GM12874 (cell line): ENCODE results near the gene VPS35L.

Source experiments
- TF ChIP-seq, protein P1 (sequence below): IDR thresholded peaks from 2 replicates; pipeline ENCODE4 v1.5.1; 2011; ENCODE audit warnings: low read depth, mild to moderate bottlenecking, control low read depth, low read length, moderate library complexity; ENCODE audit not compliant: insufficient read depth

Gene VPS35L

DNA sequence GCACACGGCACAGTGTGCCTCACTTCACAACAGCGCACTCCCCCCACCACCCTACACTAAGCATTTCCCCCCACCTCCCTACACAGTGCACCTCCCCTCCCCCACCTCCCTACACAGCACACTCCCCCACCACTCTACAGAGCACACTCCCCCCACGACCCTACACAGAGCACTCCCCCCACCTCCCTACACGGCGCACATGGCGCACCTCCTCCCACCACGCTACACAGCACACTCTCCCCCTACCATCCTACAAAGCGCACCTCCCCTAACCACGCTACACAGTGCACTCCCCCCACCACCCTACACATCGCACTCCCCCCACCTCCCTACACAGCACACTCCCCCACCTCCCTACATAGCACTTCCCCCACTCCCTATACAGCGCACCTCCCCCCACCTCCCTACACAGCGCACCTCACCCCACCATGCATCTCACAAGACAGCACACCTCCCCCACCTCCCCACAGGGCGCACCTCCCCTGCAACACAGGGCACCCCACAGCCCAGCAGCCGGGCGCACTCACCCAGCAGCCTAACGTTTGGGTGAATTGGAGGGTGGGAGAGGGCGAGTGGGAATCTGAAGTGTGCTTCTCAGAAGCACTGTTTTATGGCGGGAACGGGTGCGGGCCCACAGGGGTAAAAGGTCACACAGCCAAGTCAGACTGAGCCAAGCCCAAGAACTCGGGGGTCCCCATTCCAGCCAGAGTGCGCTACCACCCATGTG lies 152.2 kb downstream of the VPS35L start:
- TF ChIP-seq, protein P1, sequence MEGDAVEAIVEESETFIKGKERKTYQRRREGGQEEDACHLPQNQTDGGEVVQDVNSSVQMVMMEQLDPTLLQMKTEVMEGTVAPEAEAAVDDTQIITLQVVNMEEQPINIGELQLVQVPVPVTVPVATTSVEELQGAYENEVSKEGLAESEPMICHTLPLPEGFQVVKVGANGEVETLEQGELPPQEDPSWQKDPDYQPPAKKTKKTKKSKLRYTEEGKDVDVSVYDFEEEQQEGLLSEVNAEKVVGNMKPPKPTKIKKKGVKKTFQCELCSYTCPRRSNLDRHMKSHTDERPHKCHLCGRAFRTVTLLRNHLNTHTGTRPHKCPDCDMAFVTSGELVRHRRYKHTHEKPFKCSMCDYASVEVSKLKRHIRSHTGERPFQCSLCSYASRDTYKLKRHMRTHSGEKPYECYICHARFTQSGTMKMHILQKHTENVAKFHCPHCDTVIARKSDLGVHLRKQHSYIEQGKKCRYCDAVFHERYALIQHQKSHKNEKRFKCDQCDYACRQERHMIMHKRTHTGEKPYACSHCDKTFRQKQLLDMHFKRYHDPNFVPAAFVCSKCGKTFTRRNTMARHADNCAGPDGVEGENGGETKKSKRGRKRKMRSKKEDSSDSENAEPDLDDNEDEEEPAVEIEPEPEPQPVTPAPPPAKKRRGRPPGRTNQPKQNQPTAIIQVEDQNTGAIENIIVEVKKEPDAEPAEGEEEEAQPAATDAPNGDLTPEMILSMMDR = no peak

DNA sequence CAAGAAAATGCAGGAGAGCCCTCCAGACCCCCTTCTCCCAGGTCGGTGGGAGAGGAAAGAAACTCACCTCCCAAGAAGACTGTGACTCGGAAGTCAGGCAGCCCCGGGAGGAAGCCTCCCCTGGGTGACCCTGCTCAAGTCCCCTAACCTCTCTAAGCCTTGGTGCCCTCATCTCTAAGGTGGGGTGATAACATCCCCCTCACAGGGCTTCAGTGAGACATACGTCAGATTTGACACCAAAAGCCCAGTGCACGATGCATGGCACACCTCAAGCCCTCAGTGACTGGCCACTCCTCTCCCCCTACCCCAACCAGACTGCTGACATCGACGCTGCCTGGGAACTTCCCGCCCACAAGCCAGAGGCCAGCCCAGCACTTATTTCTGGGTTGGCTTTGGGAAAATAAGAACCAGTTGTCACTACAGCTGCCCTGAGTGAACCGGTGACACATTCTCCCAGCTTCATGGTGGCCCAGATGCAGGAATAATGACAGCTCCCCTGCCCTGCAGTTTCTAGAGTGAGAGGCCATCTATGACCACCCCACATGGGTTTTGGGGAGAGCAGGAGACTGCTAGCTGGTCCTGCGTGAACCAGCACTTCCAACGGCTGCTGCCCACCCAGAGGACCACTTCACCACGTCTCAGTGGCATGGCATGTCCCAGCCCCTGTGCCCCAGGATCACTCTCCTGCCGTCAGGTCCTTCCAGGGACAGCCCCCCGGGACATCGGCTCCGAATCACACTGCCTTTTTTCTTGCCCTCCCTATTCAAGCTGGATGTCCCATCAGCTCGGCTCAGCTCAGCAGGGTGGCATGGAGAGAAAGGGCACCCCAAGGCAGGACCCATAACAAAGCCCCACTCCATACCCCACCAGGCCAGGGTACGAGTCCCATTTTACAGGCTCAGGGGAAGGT lies 153.0 kb downstream of the VPS35L start:
- TF ChIP-seq, protein P1 = no peak

DNA sequence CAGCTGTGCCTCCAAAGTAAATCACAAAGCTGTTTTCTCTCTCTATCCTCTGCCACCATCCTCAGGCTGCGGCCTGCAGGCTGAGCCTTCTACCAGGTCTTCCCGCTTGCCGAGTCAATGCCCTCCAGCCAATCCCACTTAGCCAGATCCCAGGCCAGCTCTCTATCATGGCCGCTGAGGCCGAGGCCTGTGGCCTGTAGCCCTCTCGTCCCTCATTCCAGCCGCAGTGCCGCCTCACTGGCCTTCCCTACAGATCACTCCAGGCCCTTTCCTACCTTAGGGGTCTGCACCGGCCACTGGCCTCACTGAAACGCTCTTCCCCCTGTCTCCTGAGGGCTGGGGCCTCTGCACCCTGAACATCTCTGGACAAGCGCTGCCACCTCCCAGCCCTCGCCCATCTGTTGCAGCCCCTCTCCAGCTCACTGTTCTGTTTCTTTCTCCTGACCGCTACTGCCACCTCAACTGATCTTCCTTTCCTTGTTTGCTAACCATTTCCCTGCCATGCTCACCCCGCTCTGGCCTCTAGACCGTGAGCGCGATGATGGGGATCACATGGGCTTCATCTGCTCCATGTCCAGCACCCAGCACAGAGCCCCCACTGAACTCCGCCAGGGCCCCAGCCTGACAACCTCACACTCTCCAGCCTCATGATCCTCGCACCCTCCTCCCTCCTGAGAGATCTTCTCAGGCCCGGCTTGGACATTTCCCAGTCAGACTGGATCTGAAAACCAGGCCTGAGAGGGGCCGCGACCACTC lies 154.1 kb downstream of the VPS35L start:
- TF ChIP-seq, protein P1 = no peak

DNA sequence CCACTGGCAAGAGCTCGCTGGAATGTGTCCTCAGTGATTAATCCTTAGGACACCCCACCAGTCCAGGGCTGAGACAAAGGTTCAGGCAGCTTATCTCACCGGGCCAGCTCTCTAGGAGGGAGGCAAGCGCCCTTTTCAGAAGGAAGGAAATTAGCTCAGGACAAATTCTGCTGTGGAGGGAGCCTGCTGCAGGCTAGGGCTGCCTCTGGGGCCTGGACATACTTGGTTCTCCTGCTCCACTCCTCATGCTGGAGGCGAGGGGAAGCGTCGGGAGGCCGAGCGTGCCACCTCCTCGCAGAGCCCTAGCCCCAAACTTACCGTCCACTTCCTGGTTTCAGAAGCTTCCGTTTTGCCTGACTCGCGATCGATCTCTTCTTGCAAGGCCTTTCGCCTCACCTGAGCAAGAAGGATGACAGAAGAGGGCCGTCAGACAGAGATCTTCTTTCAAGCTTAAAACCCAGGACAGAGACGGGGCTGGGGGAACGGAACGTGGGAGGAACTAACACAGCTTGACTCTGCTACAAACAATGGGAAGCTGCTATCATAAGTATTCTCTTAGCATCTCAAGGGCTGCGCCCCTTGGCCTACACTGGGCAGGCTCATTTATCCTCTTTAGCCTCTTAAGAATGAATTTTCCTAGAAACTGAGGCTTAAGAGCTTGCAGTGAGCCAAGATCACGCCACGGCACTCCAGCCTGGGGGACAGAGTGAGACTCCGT lies 154.8 kb downstream of the VPS35L start:
- TF ChIP-seq, protein P1 = no peak

DNA sequence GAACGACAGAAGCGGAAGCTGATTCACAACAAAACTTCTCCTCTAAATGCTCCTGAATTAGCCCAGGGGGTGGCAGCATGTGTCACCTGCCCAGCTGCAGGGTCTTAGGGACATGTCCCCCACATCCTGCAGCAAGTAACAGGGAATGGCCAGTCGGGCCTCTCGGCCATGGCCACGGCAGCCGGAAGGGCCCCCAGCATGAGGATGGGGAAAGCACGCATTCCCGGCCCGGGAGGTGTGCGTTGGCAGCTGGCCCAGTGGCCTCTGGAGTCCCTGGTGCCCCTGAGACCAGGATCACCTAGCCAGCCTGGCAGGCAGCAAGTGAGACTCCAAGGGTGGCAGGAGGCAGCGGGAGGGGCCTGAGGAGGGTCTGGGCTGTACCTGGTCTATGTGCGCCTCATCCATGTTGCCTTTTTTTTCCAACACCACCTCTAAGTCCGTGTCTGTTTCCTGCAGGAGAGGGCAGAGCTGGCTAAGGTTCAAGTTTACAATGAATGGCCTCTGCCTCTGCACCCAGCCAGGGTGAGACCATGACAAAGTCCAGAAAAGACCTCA lies 155.6 kb downstream of the VPS35L start:
- TF ChIP-seq, protein P1 = no peak

DNA sequence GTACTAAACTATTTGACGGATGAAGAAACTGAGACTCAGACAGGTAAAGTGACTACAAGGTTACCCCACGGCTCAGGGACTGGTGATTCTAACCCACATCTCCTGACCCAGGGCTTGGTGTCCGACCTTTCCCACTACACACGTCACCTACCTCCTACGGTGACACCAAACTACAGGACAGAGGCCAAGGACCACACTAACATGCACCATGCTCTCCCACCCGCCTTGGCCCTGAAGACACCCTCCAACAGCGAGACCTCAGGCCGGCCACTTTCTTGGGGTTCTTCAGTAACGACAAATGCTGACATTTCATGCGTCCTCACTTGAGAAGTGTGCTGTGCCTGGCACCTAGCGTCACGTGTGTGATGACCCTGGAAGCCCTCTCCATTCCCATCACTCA lies 156.1 kb downstream of the VPS35L start:
- TF ChIP-seq, protein P1 = no peak
